NCI-H146 treated with DMSO at 0.1 percent for 48 hours (cell line): Measurements from ENCODE around the gene DTX1.
A peak's percentile ranks its signal among the peaks of the same experiment; 100 is the strongest.

Experiments
- DNase-seq: peaks from one replicate; lab custom pipeline; 2025; ENCODE audit not compliant: unreplicated experiment; lab: John Stamatoyannopoulos, UW

Gene DTX1

GRCh38 chr12:113092607-113093408 lies 36.3 kb downstream of the DTX1 start:
- no peak for DNase-seq

- no peak for DNase-seq
Observed at GRCh38 chr12:113093409-113094101, 37.0 kb downstream of the DTX1 start.

- DNase-seq: no peak
Observed at GRCh38 chr12:113094738-113095137, 38.2 kb downstream of the DTX1 start.

GRCh38 chr12:113095405-113095804 lies 38.9 kb downstream of the DTX1 start:
- no peak for DNase-seq

- DNase-seq: no peak
Observed at GRCh38 chr12:113096675-113097461, 40.3 kb downstream of the DTX1 start.

GRCh38 chr12:113097716-113098440 lies 41.3 kb downstream of the DTX1 start:
- no peak for DNase-seq

- peak; percentile 72 for DNase-seq
Observed at GRCh38 chr12:113098441-113099028, 42.0 kb downstream of the DTX1 start.

GRCh38 chr12:113099364-113099763 lies 42.8 kb downstream of the DTX1 start:
- DNase-seq: no peak

GRCh38 chr12:113099764-113100163 lies 43.2 kb downstream of the DTX1 start:
- DNase-seq: no peak

- no peak for DNase-seq
Observed at GRCh38 chr12:113101751-113102150, 45.2 kb downstream of the DTX1 start.

GRCh38 chr12:113102811-113103210 lies 46.3 kb downstream of the DTX1 start:
- DNase-seq: no peak

- no peak for DNase-seq
Observed at GRCh38 chr12:113103756-113104450, 47.4 kb downstream of the DTX1 start.

GRCh38 chr12:113104953-113105510 lies 48.5 kb downstream of the DTX1 start:
- DNase-seq: no peak

GRCh38 chr12:113105606-113106271 lies 49.2 kb downstream of the DTX1 start:
- DNase-seq: no peak

GRCh38 chr12:113106361-113106760 lies 49.8 kb downstream of the DTX1 start:
- DNase-seq: no peak

- DNase-seq: no peak
Observed at GRCh38 chr12:113108308-113108707, 51.8 kb downstream of the DTX1 start.

GRCh38 chr12:113109360-113109759 lies 52.8 kb downstream of the DTX1 start:
- DNase-seq: no peak

GRCh38 chr12:113109872-113110599 lies 53.5 kb downstream of the DTX1 start:
- no peak for DNase-seq

- no peak for DNase-seq
Observed at GRCh38 chr12:113111247-113111646, 54.7 kb downstream of the DTX1 start.
